GM10847 (cell line): ENCODE measurements around the gene FYB1.

ENCODE experiments used
- POLR2A ChIP-seq: IDR thresholded peaks from 2 replicates; pipeline ENCODE4 v1.6.1; 2011; ENCODE audit not compliant: insufficient read length; ENCODE audit errors: extremely low read depth

Gene FYB1

GRCh38 chr5:39202597-39203274 lies 16.6 kb downstream of the FYB1 start:
- no peak for TF ChIP-seq POLR2A

DNA sequence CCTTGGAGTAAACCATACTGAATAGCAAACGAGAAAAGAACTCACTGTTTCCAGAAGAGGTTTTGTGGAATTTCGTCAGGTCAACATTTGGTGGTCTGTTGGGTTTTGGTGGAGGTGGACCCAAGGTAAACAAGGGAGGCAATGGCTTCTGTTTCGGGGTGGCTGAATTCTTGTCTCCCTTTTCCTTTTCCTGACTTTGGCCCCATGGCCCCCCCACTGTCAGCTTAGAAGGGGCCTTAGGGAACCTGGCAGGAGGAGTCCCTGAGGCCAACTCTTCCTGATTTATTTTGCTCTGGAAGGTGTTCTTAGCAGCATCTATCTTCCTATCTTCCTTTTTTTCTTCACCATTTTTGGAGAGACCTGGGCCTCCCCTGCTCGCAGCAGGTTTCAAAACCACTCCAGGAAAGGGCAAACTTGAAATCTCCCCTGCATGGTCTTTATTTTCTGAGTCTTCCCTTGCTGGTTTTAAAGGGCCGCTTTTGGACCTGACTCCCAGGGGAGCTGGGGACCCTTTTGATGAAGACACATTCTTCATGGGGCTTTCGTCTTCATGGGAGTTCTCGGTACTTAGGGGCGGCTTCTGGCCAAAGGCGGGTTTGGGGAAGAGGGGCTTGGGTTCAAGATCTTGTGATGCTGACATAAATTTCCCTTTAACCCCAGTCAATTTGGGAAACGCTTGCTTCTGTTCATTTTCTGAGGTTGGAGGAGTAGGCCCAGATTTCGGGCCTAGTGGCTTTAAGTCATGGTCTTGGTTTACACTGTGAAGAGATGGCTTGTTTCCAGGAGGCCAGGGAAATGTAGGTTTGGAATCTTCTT lies 17.4 kb downstream of the FYB1 start:
- TF ChIP-seq POLR2A: no peak

DNA sequence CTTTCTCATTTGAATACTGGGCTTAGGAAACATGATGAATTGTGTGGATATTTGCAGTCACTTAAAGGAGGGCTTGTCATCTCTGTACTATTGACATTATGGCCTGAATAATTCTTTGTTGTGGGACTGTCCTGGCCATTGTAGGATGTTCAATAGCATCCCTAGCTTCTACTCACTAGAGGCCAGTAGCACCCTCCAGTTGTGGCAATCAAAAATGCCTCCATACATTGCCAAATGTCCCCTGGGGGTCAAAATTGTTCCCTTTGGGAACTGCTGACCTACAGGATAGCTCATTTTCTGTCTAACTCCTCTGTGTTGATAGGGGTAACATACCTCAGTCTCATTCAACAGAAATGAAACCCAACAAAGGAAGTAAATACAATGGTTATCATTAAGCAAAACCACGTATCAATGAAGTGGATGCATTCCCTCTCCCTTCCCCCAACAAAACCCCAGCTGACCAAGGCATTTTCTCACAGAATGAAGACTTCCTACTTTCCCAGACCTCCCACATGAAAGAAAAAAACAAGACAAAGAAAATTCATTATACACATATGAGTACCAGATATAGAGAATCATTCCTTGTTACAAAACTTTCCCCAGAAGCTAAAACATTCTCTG lies 18.1 kb downstream of the FYB1 start:
- TF ChIP-seq POLR2A: no peak

- TF ChIP-seq POLR2A: no peak
These were observed 19.3 kb downstream of the FYB1 start for GRCh38 chr5:39200081-39200480.

DNA sequence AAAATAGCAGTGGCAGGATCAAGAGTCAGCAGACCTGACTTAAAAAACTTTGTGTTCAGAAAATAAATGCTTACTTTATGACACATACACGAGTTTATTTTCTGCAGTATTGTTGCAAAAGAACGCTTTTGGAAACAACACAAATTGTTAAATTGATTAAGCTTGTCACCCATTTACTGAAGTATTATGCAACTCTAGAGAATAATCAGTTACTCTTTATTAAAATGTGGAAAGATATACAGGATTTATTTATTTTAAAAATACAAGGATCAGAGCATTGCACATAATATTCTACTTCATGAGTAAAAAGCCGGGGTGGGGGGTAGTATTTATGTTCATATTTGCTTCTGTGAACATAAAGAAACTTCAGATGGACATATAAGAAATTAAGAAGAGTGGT lies 20.0 kb downstream of the FYB1 start:
- TF ChIP-seq POLR2A: no peak

DNA sequence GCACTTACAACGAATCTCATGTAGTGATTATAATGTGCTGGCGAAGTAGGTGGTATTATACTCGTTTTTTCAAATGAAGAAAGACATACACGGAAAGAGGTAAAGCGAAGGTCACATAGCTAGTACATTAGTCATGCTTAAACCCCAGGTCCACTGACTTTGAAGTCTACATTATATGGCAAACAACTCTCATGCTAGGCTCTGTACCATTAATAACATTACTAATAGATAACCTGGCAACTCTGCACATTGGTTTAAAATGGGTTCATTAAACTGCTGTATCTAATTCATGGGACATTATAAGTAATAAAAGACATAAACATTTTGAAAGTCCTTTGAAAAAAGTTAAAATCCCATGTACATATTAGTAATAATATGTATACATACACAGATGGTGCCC lies 21.2 kb downstream of the FYB1 start:
- TF ChIP-seq POLR2A: no peak

DNA sequence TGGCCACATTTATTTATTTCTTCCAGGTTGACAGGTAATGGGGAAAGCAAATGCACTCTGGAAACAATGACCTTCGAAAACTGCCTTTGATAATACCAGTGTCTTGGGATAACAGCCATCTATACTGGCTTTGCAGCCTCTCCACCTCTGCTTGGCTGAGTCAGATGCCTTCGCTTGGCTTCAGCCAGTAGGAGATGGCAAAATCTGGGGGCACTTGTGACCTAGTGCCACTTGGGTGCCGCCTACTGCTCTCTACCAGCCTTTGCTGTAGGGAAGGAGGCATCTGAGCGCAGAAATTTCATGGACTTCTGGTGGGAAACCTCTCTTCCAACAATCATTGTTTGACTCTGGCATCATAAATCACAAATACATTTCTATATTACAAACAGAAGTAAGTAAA lies 21.8 kb downstream of the FYB1 start:
- TF ChIP-seq POLR2A: no peak

GRCh38 chr5:39195198-39195826 lies 24.1 kb downstream of the FYB1 start:
- no peak for TF ChIP-seq POLR2A

DNA sequence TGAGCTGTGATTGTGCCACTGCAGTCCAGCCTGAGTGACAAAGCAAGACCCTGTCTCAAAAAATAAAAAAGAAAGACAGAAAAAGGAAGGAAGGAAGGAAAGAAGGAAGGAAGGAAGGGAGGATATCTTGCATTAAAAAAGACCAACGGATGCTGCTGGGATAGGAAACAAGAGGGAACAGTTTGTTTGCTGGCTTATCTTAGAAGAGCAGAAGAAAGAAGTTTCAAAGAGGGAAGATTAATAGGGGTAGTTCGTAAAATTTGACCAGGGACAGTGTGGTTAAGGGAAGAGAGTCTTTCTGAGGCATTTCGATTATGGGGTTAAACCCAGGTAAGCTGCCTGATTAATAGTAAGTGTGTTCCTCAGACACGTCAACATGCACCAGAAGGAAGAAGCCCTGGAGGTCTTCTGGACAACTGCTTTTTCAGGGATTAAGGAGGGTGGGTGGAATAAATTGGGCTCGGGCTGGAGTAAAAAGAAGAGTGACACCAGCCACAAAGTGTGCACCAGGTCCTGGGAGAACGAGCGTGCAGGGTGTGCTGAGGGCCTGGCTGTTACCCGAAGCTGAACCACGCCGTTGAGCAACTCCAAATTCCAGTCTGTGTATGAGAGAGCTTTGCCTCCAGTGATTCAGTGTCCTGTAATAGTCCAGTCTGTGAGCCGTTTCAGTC lies 24.8 kb downstream of the FYB1 start:
- no peak for TF ChIP-seq POLR2A

DNA sequence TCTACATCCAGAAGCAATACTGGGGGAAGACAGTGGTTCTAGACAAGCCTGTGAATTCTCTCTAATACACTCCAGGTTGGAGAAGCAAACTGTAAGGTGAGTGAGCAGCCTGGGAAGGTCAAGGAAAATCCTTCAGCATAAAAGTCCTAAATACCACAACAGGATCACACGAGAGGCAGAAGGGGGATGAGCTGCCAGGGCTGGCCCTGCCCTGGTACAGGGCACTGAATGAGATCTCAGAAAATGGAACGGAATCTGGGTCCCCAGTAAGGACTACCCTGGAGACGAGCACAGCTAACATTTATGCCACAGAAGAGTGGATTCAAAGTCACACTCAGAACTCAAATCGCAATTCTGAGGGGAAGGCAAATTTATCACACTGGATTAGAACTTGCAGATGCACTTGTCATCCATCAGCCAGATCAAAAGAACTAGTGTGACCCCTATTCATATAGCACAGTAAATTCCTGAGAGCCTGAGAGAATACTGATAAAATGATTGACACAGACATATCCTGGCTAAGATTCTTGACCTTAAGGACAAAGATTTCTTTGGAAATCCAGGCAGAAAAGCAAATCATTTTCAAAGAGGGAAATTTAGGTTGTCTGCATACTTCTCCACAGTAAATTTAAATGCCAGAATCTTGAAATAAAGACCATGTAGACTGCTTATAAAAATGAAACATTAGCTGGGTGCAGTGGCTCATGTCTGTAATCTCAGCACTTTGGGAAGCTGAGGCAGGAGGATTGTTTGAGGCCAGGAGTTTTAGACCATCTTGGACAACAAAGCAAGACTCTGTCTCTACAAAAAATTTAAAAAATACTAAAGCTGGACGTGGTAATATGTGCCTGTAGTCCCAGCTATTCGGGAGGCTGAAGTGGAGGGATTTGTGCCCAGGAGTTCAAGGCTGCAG lies 25.6 kb downstream of the FYB1 start:
- no peak for TF ChIP-seq POLR2A

DNA sequence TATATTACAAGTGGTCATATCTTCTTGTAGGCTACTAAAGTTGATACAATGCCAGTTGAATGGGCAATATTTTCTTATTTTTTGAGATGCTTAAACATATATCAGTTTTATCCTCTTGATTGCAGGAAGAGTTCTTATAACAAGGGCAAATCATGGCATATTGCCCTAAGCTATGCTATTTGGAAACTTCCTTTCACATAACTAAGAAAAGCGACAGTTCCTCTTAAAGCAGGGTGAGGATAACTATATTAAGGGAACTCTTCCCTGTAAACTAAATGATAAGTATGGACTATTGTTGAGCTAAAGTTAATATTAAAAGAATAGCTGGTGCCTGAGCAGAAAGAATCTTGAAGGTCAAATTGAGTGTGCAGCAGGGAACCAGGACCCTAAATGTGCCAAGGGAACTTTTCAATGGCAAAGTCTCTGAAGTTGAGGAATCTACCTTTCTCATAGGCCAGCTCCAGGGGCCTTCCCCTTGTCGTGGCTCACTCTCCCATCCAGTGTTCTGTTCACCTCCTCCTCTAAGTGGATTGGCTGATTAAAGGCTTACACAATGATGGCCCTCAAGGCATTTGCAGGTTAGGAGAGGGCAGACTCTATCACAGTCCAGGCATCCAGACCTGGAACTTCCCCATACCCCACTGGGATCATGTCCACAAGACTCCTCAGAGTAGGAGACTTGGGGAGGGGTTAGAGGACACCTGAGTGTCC lies 26.8 kb downstream of the FYB1 start:
- no peak for TF ChIP-seq POLR2A

DNA sequence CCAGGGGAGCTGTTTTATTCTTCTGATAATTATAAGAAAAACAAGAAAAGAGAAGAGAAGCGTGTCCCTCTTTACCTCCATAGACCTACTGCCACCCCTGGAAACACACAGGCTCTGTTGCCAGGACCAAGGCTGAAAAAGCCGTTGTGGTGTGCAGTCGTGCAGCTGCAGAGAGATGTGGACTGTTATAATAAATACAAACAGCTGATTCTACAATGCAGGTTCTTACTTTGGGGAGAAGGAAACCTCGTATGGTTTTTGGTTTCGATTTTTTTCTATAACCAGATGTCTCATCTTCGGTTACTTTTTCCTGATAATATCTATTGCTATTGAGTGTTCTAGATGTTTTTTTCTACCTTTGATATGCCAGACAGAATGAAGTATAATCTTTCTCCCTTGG lies 28.1 kb downstream of the FYB1 start:
- no peak for TF ChIP-seq POLR2A

DNA sequence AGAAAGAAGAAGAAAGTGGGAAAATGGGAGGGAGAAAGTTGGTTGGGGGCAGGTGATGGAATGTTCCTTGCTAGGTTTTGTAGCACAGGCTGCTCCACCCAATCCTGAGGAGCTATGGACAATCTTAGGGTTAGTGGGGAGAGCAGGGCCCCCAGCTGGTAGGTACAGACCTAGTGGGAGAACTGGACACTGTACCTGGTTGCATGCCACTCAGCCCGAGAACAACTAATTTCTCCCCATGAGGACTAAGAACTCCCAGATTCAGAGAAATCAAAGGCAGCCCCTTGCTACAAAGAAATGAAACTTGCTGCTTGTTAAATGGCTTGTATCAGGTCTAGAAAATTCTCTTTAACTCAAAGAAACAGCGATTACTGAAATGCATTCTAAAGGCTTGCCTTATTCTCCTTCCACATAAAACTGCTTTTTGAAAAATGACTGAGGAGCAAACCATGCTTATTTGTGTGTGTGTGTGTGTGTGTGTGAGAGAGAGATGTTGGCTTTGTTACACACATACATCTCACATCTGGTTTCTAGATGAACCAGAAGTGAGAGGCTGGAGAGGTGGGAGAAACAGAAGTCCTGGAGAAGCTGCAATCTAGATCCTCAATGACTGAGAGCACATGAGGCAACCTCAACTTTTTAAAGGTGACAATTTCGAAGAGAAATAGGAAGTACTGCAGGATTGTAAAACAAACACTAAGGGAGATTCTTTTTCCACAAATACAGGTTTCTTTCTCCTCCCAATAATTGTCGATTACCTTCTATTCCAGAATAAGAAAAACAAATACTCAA lies 28.9 kb downstream of the FYB1 start:
- no peak for TF ChIP-seq POLR2A
